Pancreas (tissue), 10 donors: Measurements from ENCODE around the gene ALX1. TPM values are rescaled to one million over a fixed set of nuclear protein-coding genes. Genes with fewer than 3 reads are reported as not detected.

Experiments
- ATAC-seq, 4 donors: fragments of 200-7000 bp; cut with Tn5 transposase; one replicate each; pipeline versions ENCODE4 v1.8.0 to v1.9.1; 2020; ENCODE audit warnings: mild to moderate bottlenecking in 4 of 4, moderate library complexity in 4 of 4
- DNase-seq, 6 donors: peaks; one replicate each; pipeline ENCODE4 v3.0.0-alpha.2; 2020
- FAIRE-seq: peaks from 2 replicates; lab custom pipeline; 2012; peaks lifted over from hg19 to GRCh38; lab: Jason Lieb, UNC
- H3K27ac ChIP-seq, 4 donors: fragments of 200-600 bp; sonication (generic); 1 replicate in 3 of 4; 2 replicates in 1 of 4; pipeline versions ENCODE4 v1.5.0 to v1.8.0; 2020
- H3K27me3 ChIP-seq, 4 donors: fragments of 200-600 bp; one replicate each; pipeline ENCODE4 v1.8.0; 2021
- H3K36me3 ChIP-seq, 3 donors: fragments of 200-600 bp; sonication (generic) in 1 of 3; one replicate each; pipeline versions ENCODE4 v1.5.0 to v1.8.0; 2020 to 2021
- H3K4me1 ChIP-seq, 3 donors: fragments of 200-600 bp; one replicate each; pipeline ENCODE4 v1.8.0; 2021
- H3K4me3 ChIP-seq, 4 donors: fragments of 200-600 bp; sonication (generic) in 2 of 4; one replicate each; pipeline versions ENCODE4 v1.5.0 to v1.8.0; 2020 to 2021
- H3K9me3 ChIP-seq, 4 donors: fragments of 200-600 bp; one replicate each; pipeline ENCODE4 v1.8.0; 2021
- CTCF ChIP-seq, 4 donors: fragments of 200-600 bp; sonication (generic) in 3 of 4; IDR thresholded peaks; one replicate each; pipeline versions ENCODE4 v1.5.0 to v1.8.0; 2021; ENCODE audit warnings: antibody characterized with exemption in 4 of 4
- WGBS, 2 donors: extraction: QIAGEN DNeasy Blood & Tissue Kit; methylation state at CpG; one replicate each; pipeline ENCODE4 v1.1.7; 2013; 5-methylcytosine and 5-hydroxymethylcytosine counted together
- intact Hi-C, 3 donors: fragments of 100-400 bp; cut with DNase I; formaldehyde crosslinking; loops; one replicate each; pipeline versions ENCODE4 v1.11.1 to v1.14.2; 2022
- polyA plus RNA-seq, 2 donors: library from polyadenylated mRNA; stranded (reverse); fragments of 200-250 nt; gene quantifications; one replicate each; pipeline ENCODE4 v1.2.3, GENCODE V29; 2013
- total RNA-seq, 6 donors: library from RNA; stranded (reverse); fragmentation: NEBNext Ultra II Directional in 4 of 6; extraction: Animal tissue kit (Norgen Biotek cat#: 25700) in 4 of 6; gene quantifications; one replicate each; pipeline versions ENCODE4 v1.2.1 to v1.2.4, GENCODE V29; 2021 to 2023
- donor health status: healthy with polysubstance abuse.
- donor health status: DM: no; HTN: no; CAD: no; lungs with moderate emphysema.
- donor health status: DM: no; HTN: no; CAD: no.
- donor health status: control.
- donor health status: control.
- donor health status: Bipolar disorder and iron deficiency.
- donor health status: DM: yes; HTN: yes; CAD: no.
- donor health status: DM: no; HTN: no; CAD: no.
- donor health status: DM: no; HTN: no; CAD: no.
- donor health status: DM: yes; HTN: yes; CAD: no.

ALX1 gene
- total and polyA plus RNA-seq, 8 donors: not detected

GRCh38 chr12:85329913-85330312 is 49.9 kb downstream of the ALX1 start:
- TF ChIP-seq CTCF (IDR thresholded peaks at IDR 0.05): no peak
- no peak for ATAC-seq
- Histone ChIP-seq H3K4me3 (no peak overlapping the region), H3K9me3 (no peaks in the 10 kb centered on the region), H3K36me3 (no peaks in the 10 kb centered on the region), H3K27ac (no peak overlapping the region), H3K4me1 (no peaks in the 10 kb centered on the region), H3K27me3 (peaks cover 0 to 4% (median 0%) of the 10 kb centered on the region in 4 donors)
- no peak for DNase-seq
- 17 to 30% methylated on average over 2 of the region's 2 CpGs for WGBS, 2 donors
- FAIRE-seq: no peak
- intact Hi-C loops: no loop called here

GRCh38 chr12:85348779-85349178 is 68.8 kb downstream of the ALX1 start:
- WGBS, 2 donors: 32 to 38% methylated on average over 1 of the region's 1 CpG

GRCh38 chr12:85350356-85350755 is 70.3 kb downstream of the ALX1 start:
- H3K36me3 ChIP-seq: no peaks in the 10 kb centered on the region
- FAIRE-seq (no peak), ATAC-seq (no peak), DNase-seq (no peak)
- no peaks in the 10 kb centered on the region for H3K9me3 ChIP-seq
- no peak for TF ChIP-seq CTCF (IDR thresholded peaks at IDR 0.05)
- H3K4me1 ChIP-seq: no peaks in the 10 kb centered on the region
- no peaks in the 10 kb centered on the region for H3K27me3 ChIP-seq
- no peak overlapping the region for H3K4me3 ChIP-seq
- H3K27ac ChIP-seq: no peak overlapping the region
- intact Hi-C loops: no loop called here

More at GRCh38 chr12:85348779-85349178, 68.8 kb downstream of the ALX1 start:
- Histone ChIP-seq H3K27ac (no peak overlapping the region), H3K9me3 (no peaks in the 10 kb centered on the region), H3K27me3 (no peaks in the 10 kb centered on the region), H3K4me1 (no peaks in the 10 kb centered on the region), H3K4me3 (no peak overlapping the region), H3K36me3 (no peaks in the 10 kb centered on the region)
- intact Hi-C loops: no loop called here
- DNase-seq (no peak), ATAC-seq (no peak), FAIRE-seq (no peak)
- TF ChIP-seq CTCF (IDR thresholded peaks at IDR 0.05): no peak

Other genes with a start within 250 kb of the ALX1 start
- gene TSPAN19, start 243.9 kb upstream of the ALX1 start, total RNA-seq: under 1 TPM in 2 of 6 donors, not detected in 4; 0.15 to 0.51 TPM
- gene TSPAN19, start 243.9 kb upstream of the ALX1 start, polyA plus RNA-seq: under 1 TPM; 0.38 to 0.57 TPM
- under 1 TPM; 0.31 to 0.92 (median 0.64) TPM for gene LRRIQ1, start 243.9 kb upstream of the ALX1 start, total RNA-seq
- 1 to 10 TPM in 1 of 2 donors, under 1 TPM in 1; 0.80 to 2.0 TPM for gene LRRIQ1, start 243.9 kb upstream of the ALX1 start, polyA plus RNA-seq